Neural progenitor cell (in vitro differentiated cells): Measurements from ENCODE around the gene ACSM4. TPM values are rescaled to one million over a fixed set of nuclear protein-coding genes. Genes with fewer than 3 reads are reported as not detected.

Experiments
- DNase-seq: peaks from one replicate; pipeline ENCODE4 v3.0.0-alpha.2; 2016; ENCODE audit warnings: low spot score
- H2AFZ ChIP-seq: fragments of 200-600 bp; sonication (generic); replicated peaks from 2 replicates; pipeline ENCODE4 v1.6.1; 2016; ENCODE audit warnings: antibody characterized with exemption
- H3F3A ChIP-seq: fragments of 200-600 bp; sonication (generic); 2 replicates; pipeline ENCODE4 v1.6.1; 2016; ENCODE audit warnings: antibody characterized with exemption, low read depth
- H3K27ac ChIP-seq: fragments of 200-600 bp; sonication (generic); 2 replicates; pipeline ENCODE4 v1.5.1; 2016; ENCODE audit warnings: mild to moderate bottlenecking
- H3K27me3 ChIP-seq: fragments of 200-600 bp; sonication (generic); 2 replicates; pipeline ENCODE4 v1.6.1; 2016; ENCODE audit warnings: mild to moderate bottlenecking, moderate library complexity
- H3K36me3 ChIP-seq: fragments of 200-600 bp; sonication (generic); 2 replicates; pipeline ENCODE4 v1.5.1; 2016
- H3K4me1 ChIP-seq: fragments of 200-600 bp; sonication (generic); 2 replicates; pipeline ENCODE4 v1.6.1; 2016; ENCODE audit warnings: mixed run types
- H3K4me2 ChIP-seq: fragments of 200-600 bp; sonication (generic); 2 replicates; pipeline ENCODE4 v1.6.1; 2016
- H3K4me3 ChIP-seq: fragments of 200-600 bp; sonication (generic); 2 replicates; pipeline ENCODE4 v1.5.1; 2016
- H3K79me2 ChIP-seq: fragments of 200-600 bp; sonication (generic); 2 replicates; pipeline ENCODE4 v1.6.1; 2016; ENCODE audit warnings: low read depth
- H3K9ac ChIP-seq: fragments of 200-600 bp; sonication (generic); 2 replicates; pipeline ENCODE4 v1.6.1; 2016
- H3K9me3 ChIP-seq: fragments of 200-600 bp; sonication (generic); 2 replicates; pipeline ENCODE4 v1.5.1; 2016; ENCODE audit warnings: low read depth
- H4K20me1 ChIP-seq: fragments of 200-600 bp; sonication (generic); 2 replicates; pipeline ENCODE4 v1.6.1; 2016; ENCODE audit warnings: low read depth
- H3K27ac Mint-ChIP-seq: 3 replicates; pipeline ENCODE4 v1.8.0; 2021; ENCODE audit warnings: mixed read lengths
- H3K27me3 Mint-ChIP-seq: 2 replicates; pipeline ENCODE4 v1.8.0; 2022; ENCODE audit warnings: low read depth, mild to moderate bottlenecking, inconsistent platforms, moderate library complexity, mixed read lengths; ENCODE audit not compliant: insufficient read depth
- H3K36me3 Mint-ChIP-seq: 3 replicates; pipeline ENCODE4 v1.8.0; 2021; ENCODE audit warnings: mixed read lengths
- H3K4me1 Mint-ChIP-seq: 3 replicates; pipeline ENCODE4 v1.8.0; 2021; ENCODE audit warnings: mixed read lengths
- H3K4me3 Mint-ChIP-seq: 3 replicates; pipeline ENCODE4 v1.8.0; 2021; ENCODE audit warnings: mild to moderate bottlenecking, moderate library complexity, mixed read lengths
- H3K9me3 Mint-ChIP-seq: 3 replicates; pipeline ENCODE4 v1.8.0; 2020; ENCODE audit warnings: mixed read lengths
- CTCF ChIP-seq: fragments of 200-600 bp; sonication (generic); IDR thresholded peaks from 2 replicates; pipeline ENCODE4 v1.5.1; 2017; ENCODE audit warnings: antibody characterized with exemption, mild to moderate bottlenecking
- EZH2 ChIP-seq: fragments of 200-600 bp; sonication (generic); IDR thresholded peaks from 2 replicates; pipeline ENCODE4 v1.6.1; 2017; ENCODE audit warnings: antibody characterized with exemption, mild to moderate bottlenecking, moderate library complexity
- EZH2phosphoT487 ChIP-seq: fragments of 200-600 bp; sonication (generic); IDR thresholded peaks from 2 replicates; pipeline ENCODE4 v1.6.1; 2017; ENCODE audit warnings: antibody characterized with exemption
- total RNA-seq: library from RNA; depleted of rRNA; stranded (reverse); fragments of >200 nt; gene quantifications from 2 replicates; pipeline ENCODE4 v1.2.3, GENCODE V29; 2015; ENCODE audit warnings: low replicate concordance

The ACSM4 gene
- total RNA-seq, 1 donor from 2014 or later = not detected

DNA sequence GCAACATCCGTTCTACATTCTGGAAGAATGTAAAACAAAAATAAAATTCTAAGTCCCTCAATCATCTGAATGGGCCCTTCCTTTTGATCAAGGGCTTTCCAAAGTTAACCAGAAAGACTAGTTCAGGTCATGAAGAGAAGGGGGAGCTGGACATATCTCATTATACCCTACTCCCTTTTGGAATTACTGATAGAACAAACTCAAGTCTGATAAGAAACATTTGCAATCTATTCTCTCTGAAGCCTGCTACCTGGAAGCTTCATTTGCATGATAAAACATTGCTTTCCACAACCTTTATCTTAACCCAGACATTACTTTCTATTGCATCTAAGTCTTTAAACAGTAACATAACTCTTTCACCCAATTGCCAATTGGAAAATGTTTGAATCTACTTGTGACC is 8.3 kb upstream of the ACSM4 start:
- peaks cover 5% of the 10 kb centered on the region for H3K9me3 Mint-ChIP-seq
- Histone ChIP-seq H3K4me2 (no peak overlapping the region), H2AFZ (no peak overlapping the region), H3K79me2 (no peaks in the 10 kb centered on the region), H3K9ac (no peak overlapping the region), H3K27ac (no peak overlapping the region), H3K27me3 (no peaks in the 10 kb centered on the region), H3F3A (no peaks in the 10 kb centered on the region), H3K4me1 (peaks cover 23% of the 10 kb centered on the region), H3K4me3 (no peak overlapping the region), H3K9me3 (peaks cover 2% of the 10 kb centered on the region), H4K20me1 (no peaks in the 10 kb centered on the region), H3K36me3 (no peaks in the 10 kb centered on the region)
- H3K36me3 Mint-ChIP-seq = no peaks in the 10 kb centered on the region
- no peak overlapping the region for H3K4me3 Mint-ChIP-seq
- no peaks in the 10 kb centered on the region for H3K27me3 Mint-ChIP-seq
- H3K27ac Mint-ChIP-seq = no peak overlapping the region
- TF ChIP-seq CTCF = no peak
- TF ChIP-seq EZH2phosphoT487 = no peak
- no peak for TF ChIP-seq EZH2
- peaks cover 3% of the 10 kb centered on the region for H3K4me1 Mint-ChIP-seq
- DNase-seq = no peak

DNA sequence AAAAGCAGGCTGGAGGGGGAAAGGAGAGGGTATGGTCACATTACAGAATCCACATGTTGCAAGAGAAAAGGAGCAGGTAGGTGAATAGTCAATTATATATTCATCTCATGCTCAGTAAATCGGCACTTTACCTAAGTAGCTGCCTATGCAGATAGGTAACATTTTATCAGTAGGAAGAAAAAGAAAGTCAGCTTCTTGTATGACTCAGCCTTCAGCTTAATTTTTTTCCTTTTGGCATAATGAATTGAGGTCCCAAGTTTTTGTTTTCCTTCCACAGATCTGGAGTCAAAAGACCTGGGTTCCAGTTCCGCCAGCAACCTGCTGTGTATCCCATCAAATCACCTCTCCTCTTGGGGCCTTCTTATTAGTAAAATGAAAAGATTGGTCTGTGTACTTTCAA is 6.0 kb upstream of the ACSM4 start:
- Histone ChIP-seq H3F3A (no peaks in the 10 kb centered on the region), H3K27ac (no peak overlapping the region), H3K27me3 (no peaks in the 10 kb centered on the region), H2AFZ (no peak overlapping the region), H3K4me1 (peaks cover 23% of the 10 kb centered on the region), H3K9me3 (no peaks in the 10 kb centered on the region), H3K36me3 (no peaks in the 10 kb centered on the region), H3K4me2 (no peak overlapping the region), H3K79me2 (no peaks in the 10 kb centered on the region), H3K9ac (no peak overlapping the region), H4K20me1 (no peaks in the 10 kb centered on the region), H3K4me3 (no peak overlapping the region)
- Mint-ChIP-seq H3K27me3 (no peaks in the 10 kb centered on the region), H3K9me3 (no peaks in the 10 kb centered on the region), H3K4me3 (no peak overlapping the region), H3K27ac (no peak overlapping the region), H3K4me1 (peaks cover 3% of the 10 kb centered on the region), H3K36me3 (no peaks in the 10 kb centered on the region)
- DNase-seq = no peak
- no peak for TF ChIP-seq EZH2phosphoT487
- TF ChIP-seq CTCF = no peak
- no peak for TF ChIP-seq EZH2

GRCh38 chr12:7302266-7302986 is 1.4 kb upstream of the ACSM4 start:
- no peak overlapping the region for H3K4me2 ChIP-seq
- H3K9me3 Mint-ChIP-seq = no peaks in the 10 kb centered on the region
- no peaks in the 10 kb centered on the region for H3K9me3 ChIP-seq
- no peaks in the 10 kb centered on the region for H3K79me2 ChIP-seq
- H3F3A ChIP-seq = no peaks in the 10 kb centered on the region
- no peak for DNase-seq
- H2AFZ ChIP-seq = no peak overlapping the region
- no peak for TF ChIP-seq EZH2phosphoT487
- H3K27ac Mint-ChIP-seq = no peak overlapping the region
- H3K36me3 ChIP-seq = no peaks in the 10 kb centered on the region
- H3K27me3 Mint-ChIP-seq = no peaks in the 10 kb centered on the region
- peaks cover 3% of the 10 kb centered on the region for H3K4me1 Mint-ChIP-seq
- no peaks in the 10 kb centered on the region for H3K36me3 Mint-ChIP-seq
- H3K4me3 ChIP-seq = no peak overlapping the region
- H4K20me1 ChIP-seq = no peaks in the 10 kb centered on the region
- H3K27ac ChIP-seq = no peak overlapping the region
- no peak overlapping the region for H3K4me3 Mint-ChIP-seq
- H3K27me3 ChIP-seq = no peaks in the 10 kb centered on the region
- H3K9ac ChIP-seq = no peak overlapping the region
- no peaks in the 10 kb centered on the region for H3K4me1 ChIP-seq

DNA sequence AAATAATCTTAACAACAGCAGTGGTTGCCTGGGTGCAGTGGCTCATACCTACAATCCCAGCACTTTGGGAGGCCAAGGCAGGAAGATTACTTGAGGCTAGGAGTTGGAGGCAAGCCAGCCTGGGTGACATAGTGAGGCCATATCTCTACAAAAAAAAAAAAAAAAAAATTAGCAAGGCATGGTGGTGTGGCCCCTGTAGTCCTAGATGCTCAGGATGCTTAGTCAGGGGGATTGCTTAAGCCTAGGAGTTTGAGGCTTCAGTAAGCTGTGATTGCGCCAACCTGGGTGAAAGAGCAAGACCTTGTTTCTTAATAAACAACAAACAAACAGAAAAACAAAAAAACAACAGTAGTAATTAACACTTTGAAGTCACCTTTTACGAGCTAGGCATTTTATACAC is 642 bp upstream of the ACSM4 start:
- Histone ChIP-seq H3K27ac (no peak overlapping the region), H3K4me1 (no peaks in the 10 kb centered on the region), H3K4me2 (no peak overlapping the region), H3K79me2 (no peaks in the 10 kb centered on the region), H3K4me3 (no peak overlapping the region), H3F3A (no peaks in the 10 kb centered on the region), H3K9ac (no peak overlapping the region), H2AFZ (no peak overlapping the region), H3K36me3 (no peaks in the 10 kb centered on the region), H3K27me3 (no peaks in the 10 kb centered on the region), H4K20me1 (no peaks in the 10 kb centered on the region), H3K9me3 (no peaks in the 10 kb centered on the region)
- Mint-ChIP-seq H3K36me3 (no peaks in the 10 kb centered on the region), H3K4me3 (no peak overlapping the region), H3K4me1 (peaks cover 3% of the 10 kb centered on the region), H3K27me3 (no peaks in the 10 kb centered on the region), H3K9me3 (no peaks in the 10 kb centered on the region), H3K27ac (no peak overlapping the region)
- TF ChIP-seq EZH2phosphoT487 = no peak
- DNase-seq = no peak
